Nephron (organoid): ENCODE data around the gene FAM227A.

Experiments used
- H3K27ac Mint-ChIP-seq, 3 experiments: 2 replicates each; pipeline ENCODE4 v1.8.0; 2020; ENCODE audit warnings: mixed read lengths in 3 of 3, mild to moderate bottlenecking in 2 of 3, moderate library complexity in 1 of 3
- H3K27me3 Mint-ChIP-seq: 2 replicates; pipeline ENCODE4 v1.8.0; 2021; ENCODE audit warnings: low read depth, mild to moderate bottlenecking, moderate library complexity, mixed read lengths
- H3K36me3 Mint-ChIP-seq: 2 replicates; pipeline ENCODE4 v1.8.0; 2020; ENCODE audit warnings: low read depth, mixed read lengths
- H3K4me1 Mint-ChIP-seq: 2 replicates; pipeline ENCODE4 v1.8.0; 2020; ENCODE audit warnings: mixed read lengths
- H3K4me3 Mint-ChIP-seq, 3 experiments: 2 replicates each; pipeline ENCODE4 v1.8.0; 2020; ENCODE audit warnings: mild to moderate bottlenecking in 3 of 3, mixed read lengths in 3 of 3, moderate library complexity in 2 of 3
- H3K9me3 Mint-ChIP-seq: 2 replicates; pipeline ENCODE4 v1.8.0; 2020; ENCODE audit warnings: mixed read lengths
- CTCF ChIP-seq, 3 experiments: fragments of 200-600 bp; sonication (generic); IDR thresholded peaks; one replicate each; pipeline ENCODE4 v1.5.0; 2021; ENCODE audit warnings: antibody characterized with exemption in 3 of 3; ENCODE audit not compliant: unreplicated experiment in 3 of 3

The FAM227A gene

GRCh38 chr22:38638728-38639127, 17.5 kb downstream of the FAM227A start:
- peak overlapping the region; percentile 81 to 93 (median 90) for H3K27ac Mint-ChIP-seq
- no peak for TF ChIP-seq CTCF (IDR thresholded peaks at IDR 0.05; ENCODE audit: unreplicated experiment in 3 of 3)
- no peaks in the 10 kb centered on the region for H3K4me1 Mint-ChIP-seq
- no peaks in the 10 kb centered on the region for H3K9me3 Mint-ChIP-seq
- peaks cover 44% of the 10 kb centered on the region for H3K36me3 Mint-ChIP-seq
- H3K27me3 Mint-ChIP-seq: no peaks in the 10 kb centered on the region
- H3K4me3 Mint-ChIP-seq: no peak overlapping the region

- TF ChIP-seq CTCF (IDR thresholded peaks at IDR 0.05; ENCODE audit: unreplicated experiment in 3 of 3): no peak
- no peak overlapping the region for H3K4me3 Mint-ChIP-seq
- peak overlapping the region; percentile 81 to 93 (median 90) for H3K27ac Mint-ChIP-seq
- peaks cover 41% of the 10 kb centered on the region for H3K36me3 Mint-ChIP-seq
- H3K9me3 Mint-ChIP-seq: no peaks in the 10 kb centered on the region
- H3K27me3 Mint-ChIP-seq: no peaks in the 10 kb centered on the region
- no peaks in the 10 kb centered on the region for H3K4me1 Mint-ChIP-seq
These were observed 18.0 kb downstream of the FAM227A start for GRCh38 chr22:38638216-38638615.

- no peak overlapping the region for H3K4me3 Mint-ChIP-seq
- H3K4me1 Mint-ChIP-seq: no peaks in the 10 kb centered on the region
- no peaks in the 10 kb centered on the region for H3K9me3 Mint-ChIP-seq
- H3K27ac Mint-ChIP-seq: no peak overlapping the region
- no peaks in the 10 kb centered on the region for H3K27me3 Mint-ChIP-seq
- peaks cover 39% of the 10 kb centered on the region for H3K36me3 Mint-ChIP-seq
- no peak for TF ChIP-seq CTCF (IDR thresholded peaks at IDR 0.05; ENCODE audit: unreplicated experiment in 3 of 3)
These were observed 23.7 kb downstream of the FAM227A start for GRCh38 chr22:38632528-38632927.

- Mint-ChIP-seq H3K36me3 (peaks cover 39% of the 10 kb centered on the region), H3K4me1 (no peaks in the 10 kb centered on the region), H3K27ac (no peak overlapping the region), H3K4me3 (no peak overlapping the region), H3K27me3 (no peaks in the 10 kb centered on the region), H3K9me3 (no peaks in the 10 kb centered on the region)
- no peak for TF ChIP-seq CTCF (IDR thresholded peaks at IDR 0.05; ENCODE audit: unreplicated experiment in 3 of 3)
These were observed 24.5 kb downstream of the FAM227A start for GRCh38 chr22:38631724-38632123.

- Mint-ChIP-seq H3K27ac (no peak overlapping the region), H3K9me3 (no peaks in the 10 kb centered on the region), H3K4me1 (no peaks in the 10 kb centered on the region), H3K27me3 (peaks cover 3% of the 10 kb centered on the region), H3K36me3 (peaks cover 33% of the 10 kb centered on the region), H3K4me3 (no peak overlapping the region)
- TF ChIP-seq CTCF (IDR thresholded peaks at IDR 0.05; ENCODE audit: unreplicated experiment in 3 of 3): no peak
These were observed 27.1 kb downstream of the FAM227A start for GRCh38 chr22:38629108-38629507.

- Mint-ChIP-seq H3K27ac (no peak overlapping the region), H3K27me3 (peaks cover 3% of the 10 kb centered on the region), H3K4me3 (no peak overlapping the region), H3K9me3 (no peaks in the 10 kb centered on the region), H3K4me1 (no peaks in the 10 kb centered on the region), H3K36me3 (peaks cover 38% of the 10 kb centered on the region)
- TF ChIP-seq CTCF (IDR thresholded peaks at IDR 0.05; ENCODE audit: unreplicated experiment in 3 of 3): no peak
These were observed 27.7 kb downstream of the FAM227A start for GRCh38 chr22:38628444-38628843.
